ENCODE results near the gene SPIB.

The SPIB gene

DNA sequence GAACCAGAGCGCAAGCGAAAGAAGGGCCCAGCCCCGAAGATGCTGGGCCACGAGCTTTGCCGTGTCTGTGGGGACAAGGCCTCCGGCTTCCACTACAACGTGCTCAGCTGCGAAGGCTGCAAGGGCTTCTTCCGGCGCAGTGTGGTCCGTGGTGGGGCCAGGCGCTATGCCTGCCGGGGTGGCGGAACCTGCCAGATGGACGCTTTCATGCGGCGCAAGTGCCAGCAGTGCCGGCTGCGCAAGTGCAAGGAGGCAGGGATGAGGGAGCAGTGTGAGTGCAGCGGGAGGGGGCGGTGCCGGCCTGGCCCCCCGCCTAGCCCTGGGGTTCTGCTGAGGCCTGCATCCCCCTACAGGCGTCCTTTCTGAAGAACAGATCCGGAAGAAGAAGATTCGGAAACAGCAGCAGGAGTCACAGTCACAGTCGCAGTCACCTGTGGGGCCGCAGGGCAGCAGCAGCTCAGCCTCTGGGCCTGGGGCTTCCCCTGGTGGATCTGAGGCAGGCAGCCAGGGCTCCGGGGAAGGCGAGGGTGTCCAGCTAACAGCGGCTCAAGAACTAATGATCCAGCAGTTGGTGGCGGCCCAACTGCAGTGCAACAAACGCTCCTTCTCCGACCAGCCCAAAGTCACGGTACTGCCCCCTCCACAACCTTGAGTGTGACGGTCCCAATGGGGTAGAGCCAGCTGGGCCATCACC is 40.4 kb upstream of the SPIB start:
- TF ChIP-seq, protein P1, sequence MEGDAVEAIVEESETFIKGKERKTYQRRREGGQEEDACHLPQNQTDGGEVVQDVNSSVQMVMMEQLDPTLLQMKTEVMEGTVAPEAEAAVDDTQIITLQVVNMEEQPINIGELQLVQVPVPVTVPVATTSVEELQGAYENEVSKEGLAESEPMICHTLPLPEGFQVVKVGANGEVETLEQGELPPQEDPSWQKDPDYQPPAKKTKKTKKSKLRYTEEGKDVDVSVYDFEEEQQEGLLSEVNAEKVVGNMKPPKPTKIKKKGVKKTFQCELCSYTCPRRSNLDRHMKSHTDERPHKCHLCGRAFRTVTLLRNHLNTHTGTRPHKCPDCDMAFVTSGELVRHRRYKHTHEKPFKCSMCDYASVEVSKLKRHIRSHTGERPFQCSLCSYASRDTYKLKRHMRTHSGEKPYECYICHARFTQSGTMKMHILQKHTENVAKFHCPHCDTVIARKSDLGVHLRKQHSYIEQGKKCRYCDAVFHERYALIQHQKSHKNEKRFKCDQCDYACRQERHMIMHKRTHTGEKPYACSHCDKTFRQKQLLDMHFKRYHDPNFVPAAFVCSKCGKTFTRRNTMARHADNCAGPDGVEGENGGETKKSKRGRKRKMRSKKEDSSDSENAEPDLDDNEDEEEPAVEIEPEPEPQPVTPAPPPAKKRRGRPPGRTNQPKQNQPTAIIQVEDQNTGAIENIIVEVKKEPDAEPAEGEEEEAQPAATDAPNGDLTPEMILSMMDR (IDR thresholded peaks at IDR 0.05; ENCODE audit: borderline replicate concordance, control extremely low read depth, extremely low read depth, insufficient read depth, missing control alignments): no peak
- in situ Hi-C loops (cut with MboI; ENCODE audit: low sequenced_read_pairs, unreplicated experiment): no loop called here
- DNase-seq (ENCODE audit: low spot score): no peak

DNA sequence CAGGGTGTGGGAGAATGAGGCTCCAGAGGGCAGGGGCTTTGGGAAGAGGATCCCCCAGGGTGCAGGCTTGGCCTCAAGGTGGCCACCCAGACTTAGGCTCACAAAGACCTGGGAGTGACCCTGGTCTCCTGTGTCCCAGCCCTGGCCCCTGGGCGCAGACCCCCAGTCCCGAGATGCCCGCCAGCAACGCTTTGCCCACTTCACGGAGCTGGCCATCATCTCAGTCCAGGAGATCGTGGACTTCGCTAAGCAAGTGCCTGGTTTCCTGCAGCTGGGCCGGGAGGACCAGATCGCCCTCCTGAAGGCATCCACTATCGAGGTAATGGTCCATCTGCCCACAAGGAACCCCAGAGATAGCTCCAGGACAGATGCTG is 39.9 kb upstream of the SPIB start:
- in situ Hi-C loops (cut with MboI; ENCODE audit: low sequenced_read_pairs, unreplicated experiment): no loop called here
- TF ChIP-seq, protein P1 (IDR thresholded peaks at IDR 0.05; ENCODE audit: borderline replicate concordance, control extremely low read depth, extremely low read depth, insufficient read depth, missing control alignments): no peak
- DNase-seq (ENCODE audit: low spot score): no peak

DNA sequence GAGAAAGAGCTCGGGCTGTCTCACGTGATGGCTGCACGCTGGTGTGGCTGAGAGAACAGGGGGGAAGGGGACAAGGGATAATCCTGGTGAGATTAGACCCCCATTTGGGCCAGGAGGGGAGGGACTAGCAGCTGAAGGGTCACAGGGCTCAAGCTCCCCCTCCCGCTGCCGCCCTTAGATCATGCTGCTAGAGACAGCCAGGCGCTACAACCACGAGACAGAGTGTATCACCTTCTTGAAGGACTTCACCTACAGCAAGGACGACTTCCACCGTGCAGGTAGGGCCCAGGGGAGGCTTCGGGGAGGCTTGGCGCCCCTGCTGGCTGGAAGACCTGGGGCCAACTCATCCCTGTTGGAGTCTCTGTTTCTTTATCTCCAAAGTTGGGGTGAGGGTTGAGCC is 39.1 kb upstream of the SPIB start:
- in situ Hi-C loops (cut with MboI; ENCODE audit: low sequenced_read_pairs, unreplicated experiment): no loop called here
- DNase-seq (ENCODE audit: low spot score): no peak
- TF ChIP-seq, protein P1 (IDR thresholded peaks at IDR 0.05; ENCODE audit: borderline replicate concordance, control extremely low read depth, extremely low read depth, insufficient read depth, missing control alignments): no peak

DNA sequence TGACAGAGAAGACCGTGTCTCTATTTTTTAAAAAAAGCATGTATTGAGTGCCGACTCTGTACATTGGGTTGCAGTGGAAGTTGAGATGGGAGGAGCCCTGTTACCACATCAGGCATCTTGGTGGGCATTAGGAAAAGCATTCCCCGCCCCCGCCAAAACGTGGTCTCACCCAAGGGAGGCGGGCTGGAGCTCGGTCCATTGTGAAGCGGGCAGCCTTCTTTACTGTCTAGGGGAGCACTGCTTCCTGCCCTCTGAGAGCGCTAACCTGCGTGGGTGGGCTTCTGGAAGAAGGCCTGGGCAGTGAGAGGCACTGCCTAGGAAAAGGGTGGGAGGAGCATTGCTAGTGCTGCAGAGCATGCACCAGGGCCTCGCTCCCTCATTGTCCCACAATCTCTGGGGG is 38.6 kb upstream of the SPIB start:
- TF ChIP-seq, protein P1 (IDR thresholded peaks at IDR 0.05; ENCODE audit: borderline replicate concordance, control extremely low read depth, extremely low read depth, insufficient read depth, missing control alignments): no peak
- in situ Hi-C loops (cut with MboI; ENCODE audit: low sequenced_read_pairs, unreplicated experiment): no loop called here
- DNase-seq (ENCODE audit: low spot score): no peak

DNA sequence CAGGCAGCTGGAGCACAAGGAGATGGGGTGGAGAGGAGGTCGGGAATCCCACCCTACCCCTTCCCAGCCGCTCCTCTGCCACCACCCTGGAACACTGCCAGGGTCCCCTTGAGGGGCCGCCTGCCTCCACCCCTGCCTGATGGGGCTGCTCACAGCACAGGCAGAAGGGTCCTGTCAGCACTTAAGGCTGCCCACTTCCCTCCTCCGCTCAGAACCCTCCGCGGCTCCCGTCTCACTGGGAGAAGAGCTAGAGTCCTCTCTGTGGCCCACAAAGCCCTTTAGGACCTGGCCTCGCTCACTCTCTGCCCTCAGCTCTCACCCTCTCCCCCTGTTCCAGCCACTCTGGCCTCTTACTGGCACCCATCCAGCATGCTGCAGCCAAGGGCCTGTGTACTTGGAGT is 38.0 kb upstream of the SPIB start:
- no peak for DNase-seq (ENCODE audit: low spot score)
- in situ Hi-C loops (cut with MboI; ENCODE audit: low sequenced_read_pairs, unreplicated experiment): no loop called here
- TF ChIP-seq, protein P1 (IDR thresholded peaks at IDR 0.05; ENCODE audit: borderline replicate concordance, control extremely low read depth, extremely low read depth, insufficient read depth, missing control alignments): no peak

DNA sequence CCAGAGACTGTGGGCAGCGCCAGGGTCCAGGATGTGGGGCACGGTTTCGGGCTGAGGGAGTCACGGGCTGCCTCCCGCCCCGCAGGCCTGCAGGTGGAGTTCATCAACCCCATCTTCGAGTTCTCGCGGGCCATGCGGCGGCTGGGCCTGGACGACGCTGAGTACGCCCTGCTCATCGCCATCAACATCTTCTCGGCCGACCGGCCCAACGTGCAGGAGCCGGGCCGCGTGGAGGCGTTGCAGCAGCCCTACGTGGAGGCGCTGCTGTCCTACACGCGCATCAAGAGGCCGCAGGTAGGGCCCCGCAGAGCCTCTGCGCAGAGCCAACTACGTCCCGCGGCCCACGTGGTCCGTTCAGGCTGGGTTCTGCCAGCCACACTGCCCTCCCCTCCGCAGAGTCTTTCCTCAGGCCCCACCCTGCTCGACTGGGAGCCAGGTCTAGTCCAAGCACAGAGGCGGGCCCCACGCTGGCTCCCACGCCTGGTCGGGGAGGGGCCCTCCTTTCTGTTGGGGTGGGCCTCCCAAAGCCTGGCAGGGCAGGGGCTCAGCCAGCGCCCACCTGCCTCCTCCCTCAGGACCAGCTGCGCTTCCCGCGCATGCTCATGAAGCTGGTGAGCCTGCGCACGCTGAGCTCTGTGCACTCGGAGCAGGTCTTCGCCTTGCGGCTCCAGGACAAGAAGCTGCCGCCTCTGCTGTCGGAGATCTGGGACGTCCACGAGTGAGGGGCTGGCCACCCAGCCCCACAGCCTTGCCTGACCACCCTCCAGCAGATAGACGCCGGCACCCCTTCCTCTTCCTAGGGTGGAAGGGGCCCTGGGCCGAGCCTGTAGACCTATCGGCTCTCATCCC is 36.6 kb upstream of the SPIB start:
- TF ChIP-seq, protein P1 (IDR thresholded peaks at IDR 0.05; ENCODE audit: borderline replicate concordance, control extremely low read depth, extremely low read depth, insufficient read depth, missing control alignments): no peak
- in situ Hi-C loops (cut with MboI; ENCODE audit: low sequenced_read_pairs, unreplicated experiment): no loop called here
- no peak for DNase-seq (ENCODE audit: low spot score)
